ENCODE data around the gene RBMS1. TPM values are rescaled to one million over a fixed set of nuclear protein-coding genes. Genes with fewer than 3 reads are reported as not detected.

RBMS1 gene
- polyA plus RNA-seq, 1 donor from 2014 or later, result 8.4 TPM

GRCh38 chr2:160286551-160286950 is 207.1 kb downstream of the RBMS1 start:
- Histone ChIP-seq H3F3A (ENCODE audit: insufficient read depth, low read length, poor library complexity, severe bottlenecking) (no peaks in the 10 kb centered on the region), H3K27ac (ENCODE audit: low read length) (no peak overlapping the region), H3K27me3 (ENCODE audit: insufficient read depth, low read depth, low read length) (no peaks in the 10 kb centered on the region), H3K4me3 (ENCODE audit: low read length) (no peak overlapping the region), H4K20me1 (ENCODE audit: insufficient read depth) (no peaks in the 10 kb centered on the region), H3K9me3 (ENCODE audit: low read length) (no peaks in the 10 kb centered on the region), H3K36me3 (ENCODE audit: insufficient read depth, low read length) (no peaks in the 10 kb centered on the region), H3K9ac (ENCODE audit: low read length) (no peak overlapping the region), H3K9me2 (ENCODE audit: insufficient read depth, low read length) (no peaks in the 10 kb centered on the region), H3K4me2 (ENCODE audit: low read length) (no peak overlapping the region), H3K79me2 (replicated peaks; ENCODE audit: insufficient read depth, low read length) (no peaks in the 10 kb centered on the region), H2AFZ (ENCODE audit: low read depth, low read length) (no peak overlapping the region)
- no peak for TF ChIP-seq TAF1 (IDR thresholded peaks at IDR 0.05; ENCODE audit: low read depth)
- TF ChIP-seq EP300 (conservative IDR thresholded peaks at IDR 0.05; ENCODE audit: poor library complexity, severe bottlenecking), result no peak
- no peak for TF ChIP-seq REST (IDR thresholded peaks at IDR 0.05; ENCODE audit: borderline replicate concordance)
- TF ChIP-seq CTCF (IDR thresholded peaks at IDR 0.05; ENCODE audit: poor library complexity, severe bottlenecking), result no peak
- TF ChIP-seq POLR2AphosphoS5 (IDR thresholded peaks at IDR 0.05), result no peak
- no peak for TF ChIP-seq EZH2 (IDR thresholded peaks at IDR 0.05; ENCODE audit: borderline replicate concordance, insufficient read depth, low read length, poor library complexity, severe bottlenecking)
- no peak for TF ChIP-seq SMC3 (conservative IDR thresholded peaks at IDR 0.05; ENCODE audit: poor library complexity)
- TF ChIP-seq RAD21 (conservative IDR thresholded peaks at IDR 0.05), result no peak
- TF ChIP-seq MXI1 (conservative IDR thresholded peaks at IDR 0.05; ENCODE audit: poor library complexity, severe bottlenecking), result no peak

DNA sequence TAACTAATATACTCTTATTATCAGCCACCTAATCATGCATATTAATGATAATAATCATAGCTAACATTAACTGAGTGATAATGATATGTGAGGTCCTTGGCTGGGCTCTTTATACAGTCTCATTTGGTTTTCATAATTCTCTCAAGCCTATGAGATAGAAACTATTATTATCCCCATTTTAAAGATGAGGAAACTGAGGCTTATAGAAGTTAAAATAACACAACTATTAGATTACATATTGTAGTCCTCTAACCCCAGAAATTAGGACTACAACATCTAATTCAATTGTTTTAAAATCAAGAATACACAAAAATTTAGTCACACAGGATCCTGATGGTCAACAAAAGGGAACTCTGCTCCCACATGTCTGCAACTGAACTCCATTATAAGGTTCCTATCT is 209.9 kb downstream of the RBMS1 start:
- no peak overlapping the region for H3K9ac ChIP-seq (ENCODE audit: low read length)
- no peaks in the 10 kb centered on the region for H3K9me3 ChIP-seq (ENCODE audit: low read length)
- H3K4me2 ChIP-seq (ENCODE audit: low read length), result no peak overlapping the region
- no peak overlapping the region for H3K4me3 ChIP-seq (ENCODE audit: low read length)
- no peaks in the 10 kb centered on the region for H3K36me3 ChIP-seq (ENCODE audit: insufficient read depth, low read length)
- H3K27me3 ChIP-seq (ENCODE audit: insufficient read depth, low read depth, low read length), result no peaks in the 10 kb centered on the region
- H4K20me1 ChIP-seq (ENCODE audit: insufficient read depth), result no peaks in the 10 kb centered on the region
- no peak overlapping the region for H2AFZ ChIP-seq (ENCODE audit: low read depth, low read length)
- no peaks in the 10 kb centered on the region for H3F3A ChIP-seq (ENCODE audit: insufficient read depth, low read length, poor library complexity, severe bottlenecking)
- no peaks in the 10 kb centered on the region for H3K9me2 ChIP-seq (ENCODE audit: insufficient read depth, low read length)
- H3K79me2 ChIP-seq (replicated peaks; ENCODE audit: insufficient read depth, low read length), result no peaks in the 10 kb centered on the region
- no peak overlapping the region for H3K27ac ChIP-seq (ENCODE audit: low read length)
- TF ChIP-seq TAF1 (IDR thresholded peaks at IDR 0.05; ENCODE audit: low read depth) (no peak), REST (IDR thresholded peaks at IDR 0.05; ENCODE audit: borderline replicate concordance) (no peak), RAD21 (conservative IDR thresholded peaks at IDR 0.05) (no peak), EP300 (conservative IDR thresholded peaks at IDR 0.05; ENCODE audit: poor library complexity, severe bottlenecking) (no peak), CTCF (IDR thresholded peaks at IDR 0.05; ENCODE audit: poor library complexity, severe bottlenecking) (no peak), MXI1 (conservative IDR thresholded peaks at IDR 0.05; ENCODE audit: poor library complexity, severe bottlenecking) (no peak), EZH2 (IDR thresholded peaks at IDR 0.05; ENCODE audit: borderline replicate concordance, insufficient read depth, low read length, poor library complexity, severe bottlenecking) (no peak), POLR2AphosphoS5 (IDR thresholded peaks at IDR 0.05) (no peak), SMC3 (conservative IDR thresholded peaks at IDR 0.05; ENCODE audit: poor library complexity) (no peak)

All from neural cell (in vitro differentiated cells).